Sigmoid colon (tissue), 4 donors: ENCODE data around the gene SUGCT.

Experiments
- CTCF ChIP-seq, 4 experiments: fragments of 450-650 bp in 3 of 4; fragments of 200-600 bp in 1 of 4; IDR thresholded peaks; one replicate each; pipeline ENCODE4 v1.5.1; 2016 to 2019; ENCODE audit warnings: antibody characterized with exemption in 4 of 4, mild to moderate bottlenecking in 3 of 4, moderate library complexity in 2 of 4
- EP300 ChIP-seq, 4 donors: sonication (generic); formaldehyde crosslinking; IDR thresholded peaks; one replicate each; pipeline ENCODE4 v1.6.1; 2017; ENCODE audit warnings: antibody characterized with exemption in 4 of 4

GRCh38 chr7:40527723-40528122 lies 392.9 kb downstream of the SUGCT start:
- TF ChIP-seq EP300 (IDR thresholded peaks at IDR 0.05) (no peak), CTCF (IDR thresholded peaks at IDR 0.05) (no peak)
